NCI-H510A treated with DMSO at 0.1 percent for 48 hours (cell line): ENCODE results near the gene EBLN1.
"Not testable (repeated sequence)": the region's sequence is repeated elsewhere in the genome, so short reads cannot be mapped to it uniquely, and the experiment has no call there.

Experiments used
- DNase-seq: peaks from one replicate; lab custom pipeline; 2025; lab: John Stamatoyannopoulos, UW

The EBLN1 gene

GRCh38 chr10:22228167-22228938, 10.5 kb upstream of the EBLN1 start:
- no peak for DNase-seq

DNA sequence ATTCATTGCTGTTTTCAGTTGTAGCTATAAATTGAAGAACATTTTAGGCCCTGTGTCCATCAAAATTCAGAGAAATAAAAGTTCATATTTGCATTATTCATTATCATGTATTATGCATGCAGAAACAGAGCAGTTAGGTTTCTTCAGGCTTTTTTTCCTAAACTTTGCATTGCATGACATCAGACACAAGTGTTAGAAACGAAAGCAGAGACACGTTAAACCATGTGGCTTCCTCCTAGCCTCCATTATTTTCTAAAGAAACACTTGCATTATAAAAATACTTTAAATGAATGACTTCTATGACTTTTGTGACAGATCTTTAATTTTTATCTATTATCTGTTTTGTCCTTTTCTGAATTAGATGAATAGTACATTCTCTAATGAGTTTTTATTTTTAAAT, 8.8 kb upstream of the EBLN1 start:
- DNase-seq: no peak

DNA sequence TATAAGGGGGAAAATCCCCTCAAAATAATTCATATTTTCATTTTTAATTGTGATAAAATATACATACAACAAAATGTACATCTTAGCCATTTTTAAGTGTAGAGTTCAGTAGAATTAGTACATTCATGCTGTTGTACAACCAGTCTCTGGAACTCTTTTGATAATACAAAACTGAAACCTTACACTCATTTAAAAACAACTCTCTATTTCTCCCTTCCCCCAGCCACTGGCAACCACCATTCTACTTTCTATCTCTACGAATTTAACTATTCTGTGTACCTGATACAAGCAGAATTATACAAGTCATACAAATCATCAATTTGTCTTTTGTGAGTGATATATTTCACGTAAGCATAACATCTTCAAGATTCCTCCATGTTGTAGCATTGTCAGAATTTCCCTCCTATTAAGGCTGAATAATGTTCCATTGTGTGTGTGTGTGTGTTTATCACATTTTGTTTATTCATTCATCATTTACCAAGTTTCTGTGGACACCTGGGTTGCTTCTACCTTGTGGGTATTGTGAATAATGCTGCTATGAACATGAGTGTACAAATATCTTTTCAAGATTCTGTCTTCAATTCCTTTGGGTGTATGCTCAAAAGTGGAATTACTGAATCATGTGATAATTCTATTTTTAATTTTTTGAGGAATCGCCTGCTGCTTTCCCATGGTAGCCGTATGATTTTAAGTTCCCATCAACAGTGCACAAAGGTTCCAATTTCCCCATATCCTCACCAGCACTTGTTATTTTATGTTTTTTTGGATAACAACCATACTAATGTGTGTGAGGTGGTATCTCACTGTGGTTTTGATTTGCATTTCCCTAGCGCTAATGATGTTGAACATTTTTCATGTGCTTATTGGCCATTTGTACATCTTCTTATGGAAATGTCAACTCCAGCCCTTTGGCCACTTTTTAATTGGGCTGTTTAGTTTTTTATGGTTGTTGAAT, 4.7 kb upstream of the EBLN1 start:
- no peak for DNase-seq

- DNase-seq: no peak
Observed at GRCh38 chr10:22219308-22219707, 1.5 kb upstream of the EBLN1 start.

DNA sequence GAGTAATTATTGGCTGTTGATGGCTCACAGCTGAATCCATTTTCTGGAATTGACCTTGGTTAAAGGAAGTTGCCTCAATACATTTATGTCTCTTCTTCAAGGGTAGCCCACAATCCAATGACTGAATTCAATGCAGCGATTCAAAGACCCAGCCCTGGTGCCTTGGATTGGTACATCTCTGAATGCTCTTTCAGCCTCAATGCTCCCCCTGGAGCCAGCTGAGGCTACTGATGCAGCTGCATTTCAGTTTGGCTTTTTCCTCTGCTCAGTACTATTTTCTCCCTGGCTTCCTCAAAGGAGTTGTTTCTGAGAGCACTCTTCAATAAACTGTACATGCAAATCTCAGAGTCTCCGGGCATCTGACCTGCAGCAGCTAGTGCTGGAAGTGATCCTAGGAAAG, 633 bp upstream of the EBLN1 start:
- no peak for DNase-seq

GRCh38 chr10:22217084-22217483, 731 bp downstream of the EBLN1 start:
- not testable (repeated sequence) for DNase-seq

GRCh38 chr10:22210267-22210666, 7.5 kb downstream of the EBLN1 start:
- no peak for DNase-seq

DNA sequence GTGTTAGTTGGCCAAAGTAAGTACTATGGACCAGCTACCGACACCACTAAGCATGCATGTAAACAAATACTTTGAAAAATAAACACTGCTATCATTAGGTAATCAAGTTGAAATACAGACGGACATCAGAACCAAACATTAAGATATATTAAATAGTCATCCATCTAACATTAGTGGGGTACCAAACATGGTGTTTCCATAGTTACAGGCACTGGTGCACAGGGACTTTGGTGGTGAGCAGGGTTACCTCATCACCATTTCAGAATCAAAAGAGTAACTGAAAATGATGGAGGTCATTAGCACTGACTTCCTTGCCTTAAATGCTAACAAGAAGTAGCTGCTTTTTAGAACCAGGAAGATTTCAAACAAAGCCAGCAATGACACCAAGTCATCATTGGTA, 23.9 kb downstream of the EBLN1 start:
- DNase-seq: no peak

GRCh38 chr10:22185586-22185985, 32.2 kb downstream of the EBLN1 start:
- no peak for DNase-seq

DNA sequence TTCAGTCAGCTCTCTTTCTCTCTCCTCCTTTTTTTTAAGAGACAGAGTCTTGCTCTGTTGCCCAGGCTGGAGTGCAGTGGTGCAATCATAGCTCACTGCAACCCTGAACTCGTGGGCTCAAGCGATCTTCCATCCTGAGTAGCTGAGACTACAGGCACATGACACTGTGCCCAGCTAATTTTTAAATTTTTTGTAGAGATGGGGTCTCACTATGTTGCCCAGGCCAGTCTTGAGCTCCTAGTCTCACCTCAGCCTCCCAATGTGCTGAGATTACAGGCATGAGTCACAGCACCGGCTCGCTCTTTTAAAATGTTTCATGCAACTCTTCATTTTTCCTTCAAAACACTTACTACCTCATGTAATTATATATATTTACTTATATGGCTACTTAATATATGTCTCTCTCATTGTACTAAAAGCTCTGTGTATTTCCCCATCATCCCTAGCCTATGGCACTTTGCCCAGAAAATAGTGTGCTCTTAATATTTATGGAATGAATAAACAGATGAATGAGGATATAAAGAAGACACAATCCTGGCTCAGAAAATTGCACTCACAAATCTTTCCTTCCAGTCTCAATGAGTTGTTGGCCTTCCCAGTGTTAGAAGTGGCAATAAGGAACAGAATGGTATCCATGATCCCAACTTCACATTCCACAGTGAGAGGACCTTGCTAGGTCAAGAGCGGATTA, 33.9 kb downstream of the EBLN1 start:
- DNase-seq: no peak

GRCh38 chr10:22180724-22181123, 37.1 kb downstream of the EBLN1 start:
- DNase-seq: no peak

GRCh38 chr10:22174442-22174841, 43.4 kb downstream of the EBLN1 start:
- DNase-seq: no peak

- DNase-seq: no peak
Observed at GRCh38 chr10:22171131-22171530, 46.7 kb downstream of the EBLN1 start.

DNA sequence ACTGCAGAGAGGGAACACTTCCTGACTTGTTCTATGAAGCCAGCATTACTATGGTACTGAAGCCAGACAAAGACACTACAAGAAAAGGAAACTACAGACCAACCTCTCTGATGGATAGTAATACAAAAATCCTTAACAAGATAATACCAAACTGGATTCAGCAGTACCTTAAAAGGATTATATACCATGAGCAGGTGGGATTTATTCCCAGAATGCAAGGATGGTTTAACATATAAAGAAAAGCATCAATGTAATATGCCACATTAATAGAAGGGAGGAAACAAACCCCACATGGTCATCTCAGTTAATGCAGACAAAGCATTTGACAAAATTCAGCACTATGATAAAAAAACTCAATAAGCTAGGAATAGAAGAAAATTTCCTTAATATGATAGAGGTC, 47.2 kb downstream of the EBLN1 start:
- DNase-seq: no peak

DNA sequence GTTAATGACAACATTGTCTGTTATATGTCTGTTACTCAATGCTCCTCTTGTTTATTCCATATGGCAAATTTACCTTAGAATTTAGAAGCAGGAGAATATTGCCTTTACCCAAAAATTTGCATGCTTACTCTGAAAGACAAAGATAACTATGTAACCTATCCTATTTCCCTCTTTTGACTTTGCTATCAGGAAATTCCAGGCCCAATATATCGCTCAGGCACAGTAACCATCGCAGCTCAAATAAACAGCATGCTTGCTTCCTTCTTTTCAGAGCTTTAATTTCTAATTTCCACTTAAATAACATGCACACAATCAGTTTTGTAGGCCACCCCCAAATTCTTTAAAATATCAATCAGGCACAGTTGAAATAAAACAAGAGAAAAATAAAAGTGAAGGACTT, 57.8 kb downstream of the EBLN1 start:
- DNase-seq: no peak

DNA sequence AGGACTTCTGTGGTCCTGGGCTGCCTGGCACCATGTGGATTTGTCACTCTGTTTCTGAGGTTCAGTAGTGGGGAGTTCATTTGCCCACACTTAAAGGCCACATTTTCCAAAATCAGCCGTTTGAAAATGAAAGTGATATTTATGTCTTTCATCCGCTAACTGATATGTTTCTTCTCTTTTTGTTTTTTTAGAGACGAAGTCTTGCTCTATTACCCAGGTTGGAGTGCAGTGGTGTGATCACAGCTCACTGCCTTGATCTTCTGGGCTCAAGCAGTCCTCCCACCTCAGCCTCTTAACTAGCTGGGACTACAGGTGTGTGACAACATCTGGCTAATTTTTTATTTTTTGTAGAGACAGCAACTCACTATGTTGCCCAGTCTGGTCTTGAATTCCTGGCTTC, 58.6 kb downstream of the EBLN1 start:
- DNase-seq: no peak
